ENCODE measurements around the gene TMEM209. TPM values are rescaled to one million over a fixed set of nuclear protein-coding genes. Genes with fewer than 3 reads are reported as not detected.

The TMEM209 gene
- total RNA-seq, 2 donors from 2014 or later, result 46.1 to 58.2 TPM

DNA sequence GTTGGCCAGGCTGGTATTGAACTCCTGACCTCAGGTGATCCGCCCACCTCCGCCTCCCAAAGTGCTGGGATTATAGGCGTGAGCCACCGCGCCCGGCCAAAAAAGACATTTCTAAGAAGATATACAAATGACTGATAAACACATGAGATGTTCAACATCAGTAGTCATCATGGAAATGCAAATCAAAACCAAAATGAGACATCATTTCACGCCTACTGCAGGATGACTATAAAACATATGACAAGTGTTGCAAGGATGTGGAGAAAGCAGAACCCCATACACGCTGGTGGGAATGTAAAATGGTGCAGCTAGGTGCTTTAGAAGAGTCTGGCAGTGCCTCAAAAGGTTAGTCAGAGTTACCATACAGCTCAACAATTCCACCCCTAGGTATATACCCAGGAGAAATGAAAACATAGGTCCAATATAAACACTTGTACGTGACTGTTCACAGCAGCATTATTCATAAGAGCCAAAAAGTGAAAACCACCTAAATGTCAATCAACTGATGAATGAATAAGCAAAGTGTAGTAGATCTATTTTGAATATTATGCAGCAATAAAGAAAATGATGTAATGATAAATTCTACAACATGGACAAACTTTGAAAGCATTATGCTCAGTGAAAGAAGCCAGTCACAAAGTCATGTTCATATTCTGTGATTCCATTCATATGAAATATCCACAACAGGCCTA lies 24.5 kb downstream of the TMEM209 start:
- ATAC-seq (replicated peaks in 1 of 2) (peak; percentile 98), DNase-seq (peak; percentile 72 to 75)
- H3K36me3 Mint-ChIP-seq (ENCODE audit: insufficient read depth in 2 of 2), result peaks cover 11 to 38% of the 10 kb centered on the region in 2 donors
- peak overlapping the region; percentile 42 to 70 for H3K4me3 Mint-ChIP-seq
- H3K9me3 Mint-ChIP-seq, result no peaks in the 10 kb centered on the region
- H3K27ac Mint-ChIP-seq, result peak overlapping the region; percentile 96
- H3K4me1 Mint-ChIP-seq (ENCODE audit: low read depth), result peaks cover 28% of the 10 kb centered on the region
- no peaks in the 10 kb centered on the region for H3K27me3 Mint-ChIP-seq (ENCODE audit: low read depth)

DNA sequence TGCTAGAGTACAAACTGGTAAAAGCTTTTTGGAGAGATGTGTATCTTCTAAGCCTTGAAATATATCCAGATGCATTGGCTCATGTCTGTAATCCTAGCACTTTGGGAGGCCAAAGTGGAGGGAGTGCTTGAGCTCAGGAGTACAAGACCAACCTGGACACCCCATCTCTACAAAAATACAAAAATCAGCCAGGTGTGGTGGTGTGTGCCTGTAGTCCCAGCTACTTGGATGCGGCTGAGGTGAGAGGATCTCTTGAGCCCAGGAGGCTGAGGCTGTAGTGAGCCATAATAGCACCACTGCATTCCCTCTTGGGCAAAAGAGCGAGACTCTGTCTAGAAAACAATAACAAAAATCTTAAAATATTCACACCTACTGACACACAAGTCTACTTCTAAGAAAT lies 25.6 kb downstream of the TMEM209 start:
- DNase-seq (no peak), ATAC-seq (replicated peaks in 1 of 2) (no peak)
- Mint-ChIP-seq H3K36me3 (ENCODE audit: insufficient read depth in 2 of 2) (peaks cover 11 to 35% of the 10 kb centered on the region in 2 donors), H3K4me1 (ENCODE audit: low read depth) (peaks cover 28% of the 10 kb centered on the region), H3K4me3 (no peak overlapping the region), H3K27me3 (ENCODE audit: low read depth) (no peaks in the 10 kb centered on the region), H3K9me3 (no peaks in the 10 kb centered on the region), H3K27ac (no peak overlapping the region)

DNA sequence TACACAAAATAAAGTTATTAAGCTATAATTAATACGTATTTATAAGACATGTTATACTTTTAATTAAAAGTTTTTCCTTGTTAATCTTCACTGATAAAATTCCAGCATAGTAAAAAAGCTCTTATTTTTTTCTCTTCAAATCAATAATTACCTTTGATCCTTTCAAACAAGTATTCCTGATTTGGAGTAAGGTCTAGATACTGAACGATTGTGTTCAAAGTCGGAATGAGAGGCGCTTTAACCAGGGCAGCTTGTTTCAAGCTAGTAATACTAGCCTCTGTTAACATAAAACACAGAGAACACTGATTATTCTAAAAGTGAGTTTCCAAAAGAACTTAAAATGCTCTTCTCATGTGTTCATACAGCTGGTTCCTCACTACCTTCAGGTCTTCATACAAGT lies 27.0 kb downstream of the TMEM209 start:
- DNase-seq (no peak), ATAC-seq (replicated peaks in 1 of 2) (no peak)
- H3K36me3 Mint-ChIP-seq (ENCODE audit: insufficient read depth in 2 of 2), result peaks cover 9 to 35% of the 10 kb centered on the region in 2 donors
- H3K4me3 Mint-ChIP-seq, result no peak overlapping the region
- H3K27ac Mint-ChIP-seq, result no peak overlapping the region
- no peaks in the 10 kb centered on the region for H3K9me3 Mint-ChIP-seq
- peaks cover 22% of the 10 kb centered on the region for H3K4me1 Mint-ChIP-seq (ENCODE audit: low read depth)
- no peaks in the 10 kb centered on the region for H3K27me3 Mint-ChIP-seq (ENCODE audit: low read depth)

DNA sequence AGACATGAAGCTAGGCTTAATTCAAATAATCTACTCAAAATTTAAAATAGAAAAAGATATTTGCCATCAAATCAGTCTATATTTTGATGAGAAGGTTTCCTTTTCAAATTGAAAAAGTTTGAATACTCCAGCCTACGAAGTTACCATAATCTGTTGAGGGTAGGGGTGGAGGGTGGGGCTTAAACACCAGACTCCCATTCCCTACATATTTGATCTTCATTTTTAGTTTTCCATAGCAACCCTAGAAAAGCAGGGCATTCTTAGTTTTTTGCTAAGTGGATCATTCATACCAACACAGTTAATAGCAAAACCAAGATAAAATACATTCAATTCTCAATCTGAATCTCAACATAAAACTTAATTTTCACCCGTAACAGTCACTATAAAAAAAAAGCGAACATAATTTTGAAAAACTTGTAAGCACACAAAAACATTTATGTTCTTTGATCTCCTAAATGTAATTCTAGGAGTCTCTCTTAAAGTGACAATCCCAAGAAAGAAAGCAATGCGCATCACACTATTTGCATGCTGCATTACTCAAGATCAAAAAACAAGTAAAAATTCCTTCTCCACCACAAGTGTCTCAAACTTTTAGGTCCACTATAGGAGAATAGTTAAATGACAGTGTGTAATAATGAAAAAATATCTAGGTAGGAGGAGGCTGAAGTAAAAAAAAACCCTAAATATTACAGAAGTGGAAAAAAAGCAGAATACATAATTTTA lies 30.8 kb downstream of the TMEM209 start:
- no peak for ATAC-seq (replicated peaks in 1 of 2)

DNA sequence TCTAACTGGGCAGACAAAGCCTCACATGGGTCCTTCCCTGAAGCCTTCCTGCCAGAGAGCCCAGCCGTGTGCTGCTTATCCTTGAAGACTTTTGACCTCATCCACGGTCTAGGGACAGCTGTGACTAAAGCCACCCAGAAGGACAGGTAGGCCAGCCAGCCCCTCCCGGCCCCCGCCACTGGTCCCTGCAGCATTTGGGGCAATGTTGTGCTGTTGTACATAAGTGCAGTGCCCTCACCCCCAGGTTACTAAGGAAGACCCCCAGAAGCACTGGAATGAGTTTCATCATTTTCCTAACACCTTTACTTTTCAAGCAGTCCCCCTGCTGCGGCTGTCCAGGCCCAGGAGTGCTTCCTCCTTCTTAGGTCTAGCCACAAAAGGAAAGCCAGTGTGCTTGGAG lies 43.0 kb downstream of the TMEM209 start:
- ATAC-seq (replicated peaks in 1 of 2), result no peak
- Mint-ChIP-seq H3K27ac (no peak overlapping the region), H3K4me1 (ENCODE audit: low read depth) (no peaks in the 10 kb centered on the region), H3K27me3 (ENCODE audit: low read depth) (no peaks in the 10 kb centered on the region), H3K36me3 (ENCODE audit: insufficient read depth in 2 of 2) (peaks cover 14 to 64% of the 10 kb centered on the region in 2 donors), H3K4me3 (no peak overlapping the region), H3K9me3 (no peaks in the 10 kb centered on the region)
- DNase-seq, result no peak

More for the DNA sequence above, 30.8 kb downstream of the TMEM209 start:
- Mint-ChIP-seq H3K4me3 (no peak overlapping the region), H3K27me3 (ENCODE audit: low read depth) (no peaks in the 10 kb centered on the region), H3K36me3 (ENCODE audit: insufficient read depth in 2 of 2) (peaks cover 8 to 37% of the 10 kb centered on the region in 2 donors), H3K9me3 (no peaks in the 10 kb centered on the region), H3K4me1 (ENCODE audit: low read depth) (no peaks in the 10 kb centered on the region), H3K27ac (no peak overlapping the region)
- no peak for DNase-seq

DNA sequence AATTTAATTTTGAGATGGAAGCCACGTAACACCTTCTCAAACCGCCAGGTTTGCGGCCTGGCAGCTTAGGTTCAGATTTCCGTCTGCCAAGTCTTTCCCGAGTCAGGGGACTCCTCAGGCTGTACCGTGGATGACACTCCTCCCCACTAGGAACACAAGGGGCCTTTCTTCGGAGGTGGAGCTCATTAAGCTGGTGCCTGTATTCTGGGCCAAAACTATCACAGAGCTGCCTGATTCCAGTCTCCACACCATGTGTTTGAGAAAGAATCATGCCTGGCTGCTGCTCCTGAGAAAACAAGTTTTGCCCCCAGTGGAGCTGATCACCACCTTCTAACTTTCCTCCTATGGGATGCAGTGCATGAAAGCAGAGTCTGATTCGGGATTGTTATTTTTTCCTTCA lies 44.8 kb downstream of the TMEM209 start:
- Mint-ChIP-seq H3K9me3 (no peaks in the 10 kb centered on the region), H3K36me3 (ENCODE audit: insufficient read depth in 2 of 2) (peaks cover 14 to 58% of the 10 kb centered on the region in 2 donors), H3K4me1 (ENCODE audit: low read depth) (no peaks in the 10 kb centered on the region), H3K4me3 (no peak overlapping the region), H3K27me3 (ENCODE audit: low read depth) (no peaks in the 10 kb centered on the region), H3K27ac (no peak overlapping the region)
- ATAC-seq (replicated peaks in 1 of 2) (no peak), DNase-seq (no peak)

DNA sequence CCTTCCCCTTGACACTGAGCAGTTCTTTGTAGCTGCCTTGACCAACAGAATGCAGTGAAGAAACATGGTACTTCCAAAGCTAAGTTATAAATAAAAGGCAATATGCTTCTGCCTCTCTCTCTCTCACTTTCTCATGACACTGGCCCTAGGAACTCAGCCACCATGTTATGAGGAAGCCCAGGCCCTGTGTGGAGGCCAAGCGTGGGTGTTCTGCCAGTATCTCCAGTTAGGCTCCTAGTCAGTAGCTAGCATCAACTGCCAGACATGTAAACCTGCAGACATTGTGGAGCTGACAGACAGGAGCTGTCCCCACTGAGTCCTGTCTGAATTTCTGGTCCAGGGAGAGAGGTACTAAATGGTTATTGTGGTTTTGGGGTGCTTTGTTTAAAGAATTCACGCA lies 45.2 kb downstream of the TMEM209 start:
- H3K4me1 Mint-ChIP-seq (ENCODE audit: low read depth), result no peaks in the 10 kb centered on the region

DNA sequence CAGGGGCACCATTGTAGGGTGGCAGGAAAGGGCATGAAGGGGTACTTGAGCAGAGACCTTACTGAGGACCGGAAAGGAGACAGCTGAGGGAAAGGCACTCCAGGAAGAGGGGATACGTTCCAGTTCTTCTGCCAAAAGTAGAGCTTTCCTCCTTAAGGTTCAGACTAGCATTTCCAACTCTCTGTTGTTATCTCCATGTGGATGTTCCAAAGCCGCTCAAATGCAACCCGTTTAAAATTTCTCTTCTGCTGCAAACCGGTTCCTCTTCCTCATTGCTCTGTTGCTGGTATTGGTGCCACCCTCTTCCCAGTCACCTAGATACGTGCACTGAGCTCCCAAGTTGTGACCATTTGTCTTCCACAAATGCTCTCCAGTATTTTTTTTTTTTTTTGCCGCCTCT lies 47.5 kb downstream of the TMEM209 start:
- Mint-ChIP-seq H3K27me3 (ENCODE audit: low read depth) (no peaks in the 10 kb centered on the region), H3K36me3 (ENCODE audit: insufficient read depth in 2 of 2) (peaks cover 7 to 45% of the 10 kb centered on the region in 2 donors), H3K4me3 (no peak overlapping the region), H3K27ac (no peak overlapping the region), H3K9me3 (no peaks in the 10 kb centered on the region), H3K4me1 (ENCODE audit: low read depth) (no peaks in the 10 kb centered on the region)
- DNase-seq (no peak), ATAC-seq (replicated peaks in 1 of 2) (no peak)

More for the DNA sequence above, 45.2 kb downstream of the TMEM209 start:
- no peak for DNase-seq
- no peak overlapping the region for H3K4me3 Mint-ChIP-seq
- no peaks in the 10 kb centered on the region for H3K9me3 Mint-ChIP-seq
- peaks cover 14 to 58% of the 10 kb centered on the region in 2 donors for H3K36me3 Mint-ChIP-seq (ENCODE audit: insufficient read depth in 2 of 2)
- no peaks in the 10 kb centered on the region for H3K27me3 Mint-ChIP-seq (ENCODE audit: low read depth)
- H3K27ac Mint-ChIP-seq, result no peak overlapping the region
- ATAC-seq (replicated peaks in 1 of 2), result no peak

DNA sequence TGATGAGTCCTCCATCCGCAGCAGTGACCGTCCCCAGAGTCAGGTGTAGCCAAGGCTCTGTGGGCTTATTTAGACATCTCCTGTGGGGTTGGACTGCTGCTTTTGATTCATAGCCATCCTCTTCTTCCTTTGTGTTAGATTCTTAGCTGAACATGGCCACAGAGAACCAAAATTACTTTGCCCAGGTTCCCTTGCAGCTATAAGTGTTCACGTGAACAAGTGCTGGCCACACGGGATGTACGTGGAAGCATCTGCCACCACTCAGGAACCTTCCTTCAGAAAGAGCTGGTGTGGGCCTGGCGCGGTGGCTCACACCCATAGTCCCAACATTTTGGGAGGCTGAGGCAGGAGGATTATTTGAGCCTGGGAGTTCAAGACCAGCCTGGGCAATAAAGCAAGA lies 49.1 kb downstream of the TMEM209 start:
- H3K9me3 Mint-ChIP-seq, result no peaks in the 10 kb centered on the region
- no peak overlapping the region for H3K27ac Mint-ChIP-seq
- no peak for ATAC-seq (replicated peaks in 1 of 2)

DNA sequence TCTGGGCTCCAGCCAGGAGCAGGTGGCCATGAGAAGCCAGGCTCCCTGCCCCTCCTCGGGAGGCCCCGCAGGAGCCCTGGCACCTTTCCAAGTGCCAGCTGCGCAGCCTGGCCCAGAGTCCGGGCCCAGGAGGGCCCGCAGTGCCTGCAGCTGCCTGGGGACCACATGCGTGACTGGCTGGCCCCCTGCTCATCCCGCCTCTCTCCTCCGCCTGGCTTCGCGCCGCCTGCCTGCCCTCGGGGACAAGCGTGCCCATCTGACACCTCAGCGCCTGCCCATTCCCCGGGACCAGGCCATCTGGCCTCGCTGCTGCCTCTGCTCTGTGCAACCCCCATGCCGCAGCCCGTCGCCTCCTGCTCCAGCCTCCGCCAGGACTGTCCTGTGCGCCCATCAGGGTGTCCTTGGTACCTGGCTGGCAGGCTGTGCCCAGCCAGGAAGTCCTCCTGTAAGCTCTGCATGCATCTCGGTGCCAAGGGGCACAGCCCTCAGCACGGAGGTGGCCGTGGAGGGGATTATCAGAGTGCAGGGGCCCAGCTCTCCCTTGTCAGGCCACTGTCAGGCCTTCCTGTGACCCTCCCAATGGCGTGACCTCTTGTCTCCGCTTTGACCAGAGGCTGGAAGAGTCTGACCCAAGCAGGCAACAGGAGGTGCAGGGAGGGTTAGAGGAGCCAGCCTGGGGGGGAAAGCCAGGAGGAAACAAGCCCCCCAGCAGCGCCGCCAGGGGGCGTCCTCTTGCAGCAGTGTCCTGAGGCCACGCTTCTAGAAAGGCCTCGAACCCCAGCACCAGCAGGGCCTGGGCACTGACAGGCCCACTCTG lies 50.5 kb downstream of the TMEM209 start:
- DNase-seq (no peak), ATAC-seq (replicated peaks in 1 of 2) (no peak)
- Mint-ChIP-seq H3K27ac (peak overlapping the region; percentile 39), H3K36me3 (ENCODE audit: insufficient read depth in 2 of 2) (peaks cover 0 to 18% of the 10 kb centered on the region in 2 donors), H3K4me1 (ENCODE audit: low read depth) (no peaks in the 10 kb centered on the region), H3K27me3 (ENCODE audit: low read depth) (no peaks in the 10 kb centered on the region), H3K4me3 (no peak overlapping the region), H3K9me3 (no peaks in the 10 kb centered on the region)

More for the DNA sequence above, 49.1 kb downstream of the TMEM209 start:
- no peak for DNase-seq
- Mint-ChIP-seq H3K4me1 (ENCODE audit: low read depth) (no peaks in the 10 kb centered on the region), H3K27me3 (ENCODE audit: low read depth) (no peaks in the 10 kb centered on the region), H3K36me3 (ENCODE audit: insufficient read depth in 2 of 2) (peaks cover 5 to 31% of the 10 kb centered on the region in 2 donors), H3K4me3 (no peak overlapping the region)

DNA sequence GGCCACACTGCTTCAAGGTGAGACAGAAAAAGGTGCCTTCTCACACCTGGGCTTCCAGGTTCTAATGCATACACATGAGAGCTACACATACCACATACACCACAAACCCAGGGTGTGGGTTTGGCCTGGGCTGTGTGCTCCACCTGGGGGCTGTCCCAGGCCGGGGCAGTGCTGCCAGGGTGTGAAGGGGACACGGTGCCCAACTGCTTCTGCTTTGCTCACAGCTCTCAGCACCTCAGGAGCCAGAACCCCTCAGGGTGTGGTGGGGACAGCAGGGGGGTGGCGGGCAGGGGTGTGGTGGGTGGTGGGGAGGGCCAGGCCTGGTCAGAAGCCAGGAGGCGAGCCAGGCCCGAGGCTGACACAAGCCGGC lies 51.1 kb downstream of the TMEM209 start:
- peaks cover 0 to 13% of the 10 kb centered on the region in 2 donors for H3K36me3 Mint-ChIP-seq (ENCODE audit: insufficient read depth in 2 of 2)
- H3K9me3 Mint-ChIP-seq, result no peaks in the 10 kb centered on the region

DNA sequence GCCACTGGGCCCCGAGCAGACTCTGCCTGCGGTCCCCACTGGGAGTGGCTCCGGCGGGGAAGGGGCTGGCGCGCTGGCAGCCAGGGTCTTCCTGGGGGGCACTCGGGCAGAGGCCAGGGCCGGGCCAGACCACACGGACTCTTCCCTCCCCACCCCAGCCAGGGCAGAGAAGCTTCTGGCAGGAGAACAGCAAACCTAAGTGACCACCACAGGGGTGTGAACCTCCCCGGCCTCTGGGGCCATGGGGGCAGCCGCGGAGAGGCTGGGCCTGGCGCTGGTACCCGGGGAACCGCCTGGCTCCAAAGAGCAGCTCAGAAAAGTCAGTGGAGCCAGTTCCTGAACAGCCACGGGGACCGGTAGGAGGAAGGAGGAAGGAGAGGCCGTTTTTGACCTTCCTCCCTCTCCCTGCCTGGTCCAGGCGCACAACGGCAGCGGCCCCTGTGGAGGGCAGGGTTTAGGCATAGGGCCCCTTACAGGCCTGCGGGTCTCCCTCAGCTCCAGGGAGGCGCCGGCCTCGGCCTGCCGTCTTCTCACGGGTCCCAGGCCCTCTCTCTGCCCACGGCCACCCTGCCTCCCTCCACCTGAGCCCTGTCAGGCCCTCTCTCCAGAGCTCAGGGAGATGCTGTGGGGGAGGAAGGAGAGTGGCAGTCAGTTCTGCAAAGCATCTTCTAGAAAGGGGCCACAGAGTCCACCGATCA lies 51.8 kb downstream of the TMEM209 start:
- no peaks in the 10 kb centered on the region for H3K9me3 Mint-ChIP-seq
- ATAC-seq (replicated peaks in 1 of 2), result no peak
- H3K27ac Mint-ChIP-seq, result no peak overlapping the region

More for the DNA sequence above, 51.1 kb downstream of the TMEM209 start:
- no peak overlapping the region for H3K27ac Mint-ChIP-seq
- H3K4me3 Mint-ChIP-seq, result no peak overlapping the region
- no peaks in the 10 kb centered on the region for H3K27me3 Mint-ChIP-seq (ENCODE audit: low read depth)
- ATAC-seq (replicated peaks in 1 of 2) (no peak), DNase-seq (no peak)
- H3K4me1 Mint-ChIP-seq (ENCODE audit: low read depth), result no peaks in the 10 kb centered on the region

More for the DNA sequence above, 51.8 kb downstream of the TMEM209 start:
- H3K4me3 Mint-ChIP-seq, result no peak overlapping the region
- peaks cover 7% of the 10 kb centered on the region for H3K27me3 Mint-ChIP-seq (ENCODE audit: low read depth)
- H3K36me3 Mint-ChIP-seq (ENCODE audit: insufficient read depth in 2 of 2), result peaks cover 0 to 11% of the 10 kb centered on the region in 2 donors
- DNase-seq, result no peak
- no peaks in the 10 kb centered on the region for H3K4me1 Mint-ChIP-seq (ENCODE audit: low read depth)
